Spleen (tissue), 3 donors: ENCODE measurements around the gene MSRB2.

ENCODE experiments used
- POLR2A ChIP-seq, 3 donors: fragments of 450-650 bp; IDR thresholded peaks; one replicate each; pipeline ENCODE4 v1.5.1; 2017; ENCODE audit warnings: antibody characterized with exemption in 3 of 3, mild to moderate bottlenecking in 1 of 3
- POLR2AphosphoS5 ChIP-seq, 3 donors: sonication (generic); formaldehyde crosslinking; IDR thresholded peaks; one replicate each; pipeline ENCODE4 v1.5.1; 2017; ENCODE audit warnings: antibody characterized with exemption in 3 of 3

DNA sequence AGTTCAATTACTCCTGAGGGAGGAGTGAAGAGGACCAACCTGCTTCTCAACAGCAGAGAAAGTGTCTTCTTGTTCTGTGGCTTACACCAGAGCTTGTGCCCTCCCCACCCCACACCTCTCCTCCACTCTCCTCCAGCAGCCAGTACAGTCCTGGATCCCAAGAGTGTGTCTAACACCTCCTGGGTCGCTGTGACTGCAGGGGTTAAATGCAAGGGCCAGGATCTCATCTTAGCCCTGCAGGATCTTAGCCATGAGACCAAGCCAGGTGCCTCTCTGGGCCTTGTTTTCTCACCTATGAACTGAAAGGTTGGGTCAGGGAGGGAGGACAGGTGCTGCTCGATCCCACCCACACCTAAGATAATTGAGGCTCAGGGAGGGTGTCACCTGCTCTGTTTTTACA, 34.5 kb upstream of the MSRB2 start:
- no peak for TF ChIP-seq POLR2A (IDR thresholded peaks at IDR 0.05)
- TF ChIP-seq POLR2AphosphoS5 (IDR thresholded peaks at IDR 0.05) = no peak
